Measurements from ENCODE around the gene MECP2.
"Not testable (repeated sequence)": the region's sequence is repeated elsewhere in the genome, so short reads cannot be mapped to it uniquely, and the experiment has no call there.

Gene MECP2

GRCh38 chrX:153984351-153985178 lies 113.0 kb downstream of the MECP2 start:
- DNase-seq: peak in 1 of 2 experiments; percentile 27

DNA sequence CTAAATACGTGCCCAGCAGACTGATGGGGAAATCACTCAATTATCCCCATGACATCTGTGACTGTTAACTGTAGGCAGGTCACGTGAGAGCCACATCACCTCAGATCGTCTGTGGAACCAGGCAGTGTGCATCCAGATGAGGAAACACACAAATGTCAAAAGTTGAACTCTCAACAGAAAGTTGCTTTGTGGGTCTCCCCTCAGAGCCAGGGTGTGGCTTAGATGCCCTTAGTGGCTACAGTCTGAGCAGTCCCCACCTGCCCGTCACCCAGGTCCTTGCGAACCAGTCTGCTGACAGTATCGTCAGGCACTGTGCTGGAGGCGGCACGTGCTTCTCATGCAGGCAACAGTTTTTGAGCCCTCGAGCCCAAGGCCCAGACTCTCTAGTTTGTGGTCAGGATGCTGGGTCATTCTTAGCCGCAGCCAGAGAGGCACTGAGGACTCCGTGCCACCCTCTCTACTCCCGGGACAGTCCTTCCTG lies 114.2 kb downstream of the MECP2 start:
- no peak for DNase-seq

GRCh38 chrX:153981771-153982533 lies 115.6 kb downstream of the MECP2 start:
- DNase-seq: no peak

- DNase-seq: no peak
These were observed 116.3 kb downstream of the MECP2 start for GRCh38 chrX:153981231-153981630.

GRCh38 chrX:153980394-153980793 lies 117.1 kb downstream of the MECP2 start:
- DNase-seq: not testable (repeated sequence)

- DNase-seq: no peak
These were observed 122.7 kb downstream of the MECP2 start for GRCh38 chrX:153974726-153975286.

DNA sequence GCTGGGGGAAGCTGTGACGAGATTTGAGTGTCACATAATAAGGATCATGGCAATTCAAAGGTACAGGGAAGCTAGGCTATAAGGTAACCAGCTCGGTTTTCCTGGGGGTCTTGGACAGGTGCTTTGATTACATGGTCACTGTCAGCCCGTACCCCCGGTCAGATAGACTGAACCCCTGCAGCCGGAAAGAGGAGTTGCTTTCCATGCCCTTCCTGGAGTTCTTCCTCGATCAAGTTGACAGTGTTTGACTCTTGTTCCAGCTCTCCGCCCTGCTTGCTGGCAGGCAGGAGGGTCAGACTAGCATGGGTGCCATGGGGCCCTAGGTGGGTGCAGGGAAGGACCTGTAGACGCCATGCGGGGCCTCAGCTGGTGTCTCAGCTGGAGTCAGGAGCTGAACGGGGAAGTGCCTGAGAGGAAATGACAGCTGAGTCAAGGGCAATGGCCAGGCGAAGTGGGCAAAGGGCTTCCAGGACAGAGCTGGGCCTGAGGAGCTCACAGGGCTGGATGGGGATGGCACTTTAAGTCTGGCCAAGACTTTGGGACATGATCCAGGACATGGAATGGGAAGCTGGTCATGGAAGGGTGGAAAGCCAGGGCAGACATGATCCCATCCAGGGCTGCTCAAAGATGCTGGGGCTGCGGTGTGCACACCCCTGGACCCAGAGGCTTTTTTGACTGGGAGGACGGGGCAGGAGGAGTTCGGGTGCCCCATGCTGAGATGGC lies 123.4 kb downstream of the MECP2 start:
- no peak for DNase-seq

GRCh38 chrX:153973127-153974002 lies 124.2 kb downstream of the MECP2 start:
- no peak for DNase-seq

DNA sequence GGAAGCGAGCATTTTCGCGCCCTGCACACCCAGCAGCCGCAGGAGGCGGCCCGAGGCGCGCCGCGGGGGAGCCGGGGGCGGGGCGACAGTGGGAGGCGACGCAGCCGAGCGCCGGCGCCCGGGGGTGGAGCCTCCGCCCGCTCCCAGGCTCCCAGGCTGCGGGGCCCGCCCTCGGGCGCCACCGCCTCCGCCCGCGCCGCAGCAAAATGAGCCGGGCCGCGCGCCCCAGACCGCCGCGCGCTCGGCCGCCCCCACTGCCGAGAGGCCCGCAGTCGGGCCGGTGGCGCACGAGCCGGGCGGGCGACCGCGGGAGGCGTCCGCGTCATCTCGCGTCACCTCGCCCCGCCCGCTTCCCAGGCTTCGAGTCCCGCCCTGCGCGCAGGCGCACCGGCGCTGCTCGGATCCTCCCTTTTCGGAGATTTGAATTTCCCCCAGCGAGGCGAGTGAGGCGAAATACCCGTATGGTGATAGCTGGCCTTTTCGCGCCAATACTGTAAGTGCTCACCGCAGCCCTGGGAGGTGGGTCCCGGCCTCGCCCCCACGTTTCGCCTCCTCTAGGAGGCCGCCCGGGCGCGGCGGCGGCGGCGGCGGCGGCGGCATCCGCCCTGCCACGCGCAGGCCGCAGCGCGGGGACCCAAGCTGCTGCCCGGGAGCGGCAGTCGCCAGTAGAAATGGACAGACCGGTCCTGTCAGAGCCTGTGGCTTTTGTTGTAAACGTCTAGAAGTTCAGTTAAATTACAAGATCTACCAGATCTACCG lies 125.0 kb downstream of the MECP2 start, which contains the start of gene TMEM187:
TSS of gene TMEM187 (plus strand) at position 387 of the 759 bp plus-strand sequence. CDS start 9,309 bp downstream, outside the sequence.
- DNase-seq: peak; percentile 39 to 52
